Stimulated activated CD4-positive, alpha-beta T cell treated with anti-CD3 and anti-CD28 coated beads, TNF-alpha, amount 100 ng/mL, for 48 hours (primary cell): Measurements from ENCODE around the gene GADD45G.

ENCODE experiments used
- DNase-seq, 3 donors: peaks; one replicate each; pipeline ENCODE4 v3.0.0-alpha.2; 2020; ENCODE audit warnings: low read depth in 3 of 3

Gene GADD45G, protein sequence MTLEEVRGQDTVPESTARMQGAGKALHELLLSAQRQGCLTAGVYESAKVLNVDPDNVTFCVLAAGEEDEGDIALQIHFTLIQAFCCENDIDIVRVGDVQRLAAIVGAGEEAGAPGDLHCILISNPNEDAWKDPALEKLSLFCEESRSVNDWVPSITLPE

DNA sequence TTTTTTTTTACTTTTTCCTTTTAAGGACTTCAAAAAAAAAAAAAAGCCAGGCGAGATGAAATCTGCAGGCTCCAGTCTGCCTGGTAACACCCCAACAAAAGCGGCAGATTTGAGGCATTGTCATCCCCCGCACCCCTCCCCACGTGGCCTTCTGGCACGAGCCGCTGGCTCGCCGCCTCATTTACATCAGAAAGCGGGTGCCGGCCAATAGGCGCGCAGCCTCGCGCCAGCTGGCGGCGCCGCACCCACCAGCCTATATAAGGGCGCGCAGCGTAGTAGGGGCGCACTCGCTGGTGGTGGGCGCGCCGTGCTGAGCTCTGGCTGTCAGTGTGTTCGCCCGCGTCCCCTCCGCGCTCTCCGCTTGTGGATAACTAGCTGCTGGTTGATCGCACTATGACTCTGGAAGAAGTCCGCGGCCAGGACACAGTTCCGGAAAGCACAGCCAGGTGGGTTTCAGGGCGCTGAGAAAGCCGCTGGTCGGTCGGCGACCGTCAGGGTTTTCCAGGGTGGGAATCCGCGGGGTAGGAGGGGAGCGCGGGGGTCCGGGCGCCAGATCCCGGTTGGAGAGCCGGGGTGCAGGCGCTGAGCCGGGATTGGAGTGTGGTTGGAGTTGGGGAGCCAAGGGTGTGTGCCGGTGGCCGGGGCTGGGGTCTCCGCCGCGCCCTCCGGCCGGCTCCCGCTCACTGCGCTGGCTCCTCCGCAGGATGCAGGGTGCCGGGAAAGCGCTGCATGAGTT, at the start of gene GADD45G:
Gene GADD45G (plus strand): TSS at position 284 of the 736 bp plus-strand sequence. CDS start 110 bp downstream, at position 394.
- DNase-seq = peak; percentile 65 to 81 (median 75)

DNA sequence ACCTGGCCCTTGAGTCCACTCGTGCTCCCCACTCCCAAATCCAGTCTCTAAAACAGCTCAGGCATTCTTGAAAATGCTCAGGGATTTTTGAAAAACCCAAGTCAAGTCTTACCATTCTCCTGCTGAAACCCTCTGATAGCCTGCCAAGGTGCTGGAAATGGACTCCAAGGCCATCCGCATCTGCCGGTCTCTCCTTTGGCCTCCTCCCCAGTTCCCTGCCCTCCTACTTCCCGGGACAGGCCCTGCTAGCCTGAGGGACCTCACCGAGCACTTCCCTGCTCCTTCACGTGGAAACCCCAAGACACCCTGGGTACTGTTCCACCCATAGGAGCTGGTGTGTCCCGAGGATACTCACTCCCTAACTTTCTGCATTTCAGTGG, 49.8 kb upstream of the GADD45G start:
- no peak for DNase-seq

DNA sequence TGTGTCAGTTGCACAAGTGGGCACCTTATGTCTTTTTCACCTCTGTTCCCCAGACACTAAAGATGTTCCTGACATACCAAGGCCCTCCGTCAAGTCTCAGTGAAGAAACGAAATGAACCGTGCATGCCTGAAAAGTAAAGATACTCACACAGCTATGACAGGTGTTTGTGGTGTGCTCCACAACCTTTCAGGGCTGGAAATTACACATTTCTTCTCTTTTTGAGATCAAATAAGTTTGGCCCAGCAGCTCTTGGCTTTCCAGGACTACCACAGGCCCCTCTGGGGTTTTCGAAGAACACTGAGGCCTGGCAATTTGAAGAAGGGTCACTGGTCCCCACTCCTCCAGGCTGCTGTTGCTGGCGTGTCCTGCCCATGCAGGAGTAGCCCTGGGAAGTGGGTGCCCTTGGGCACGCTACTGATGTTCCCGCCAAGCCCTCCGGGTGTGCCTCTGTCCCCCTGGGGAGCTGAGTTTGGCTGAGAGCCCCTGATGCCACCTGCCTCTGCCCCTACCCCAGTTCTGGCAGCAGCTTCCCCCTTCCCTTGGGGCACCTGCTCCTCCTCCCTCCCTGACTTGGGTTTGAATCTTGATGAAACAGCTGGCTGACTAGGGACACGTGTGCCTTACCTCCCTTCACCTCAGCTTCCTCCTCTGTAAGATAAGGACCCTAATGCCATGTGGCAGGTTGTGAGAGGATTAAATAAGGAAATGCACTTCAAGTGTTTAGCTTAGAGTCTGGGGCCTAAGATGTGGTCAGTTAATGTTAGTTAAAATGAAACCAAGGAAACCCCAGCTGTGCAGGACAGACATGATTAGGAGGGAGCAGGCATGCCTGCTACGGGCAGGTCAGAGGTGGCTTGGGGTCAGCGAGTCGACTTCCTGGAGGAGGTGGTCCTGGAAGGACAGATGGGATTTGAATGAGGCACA, 49.1 kb upstream of the GADD45G start:
- no peak for DNase-seq

DNA sequence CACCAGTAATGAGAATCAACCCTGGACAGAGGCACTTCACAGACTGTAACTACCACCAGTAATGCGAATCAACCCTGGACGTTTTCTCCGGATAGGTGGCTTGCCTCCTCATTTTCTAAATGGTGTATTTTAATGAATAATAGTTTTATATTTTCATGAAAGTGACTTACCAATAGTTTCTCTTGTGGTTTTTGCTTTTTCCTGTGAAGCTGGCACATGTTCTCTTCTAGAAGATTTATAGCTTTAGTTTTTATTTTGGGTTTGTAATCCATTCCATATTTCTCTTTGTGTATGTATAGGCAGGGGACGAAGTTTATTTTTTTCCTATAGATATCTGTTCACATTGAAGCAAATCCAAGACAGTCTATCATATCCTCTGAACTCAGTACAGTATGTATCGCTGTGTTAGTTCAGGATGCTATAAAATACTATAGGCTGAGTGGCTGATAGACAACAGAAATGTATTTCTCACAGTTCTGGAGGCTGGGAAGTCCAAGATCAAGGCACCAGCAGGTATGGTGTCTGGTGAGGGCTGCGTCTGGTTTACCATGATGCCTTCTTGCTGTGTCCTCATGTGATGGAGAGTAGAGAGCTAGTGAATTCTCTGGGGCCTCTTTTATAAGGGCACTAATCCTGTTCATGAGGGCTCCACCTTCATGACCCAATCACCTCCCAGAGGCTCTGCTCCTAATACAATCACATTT, 46.5 kb upstream of the GADD45G start:
- DNase-seq = no peak

DNA sequence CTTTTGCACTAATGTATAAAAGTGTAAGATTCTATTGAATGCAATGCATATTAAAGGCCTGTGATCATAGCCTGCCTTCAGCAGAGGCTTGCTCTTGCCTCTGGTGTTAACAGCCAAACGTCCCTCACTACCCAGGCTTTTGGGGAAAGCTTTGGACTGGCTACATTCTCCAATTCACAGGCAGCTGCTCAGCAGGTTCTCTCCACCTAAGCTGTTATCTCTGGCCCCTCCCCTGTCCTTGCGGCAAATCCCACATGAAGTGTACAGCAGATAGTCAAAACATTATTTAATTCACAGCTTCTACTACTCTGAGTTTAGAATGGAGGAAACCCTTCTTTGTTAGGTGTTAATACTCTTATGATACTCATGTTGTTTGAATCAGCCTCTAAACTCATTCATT, 45.9 kb upstream of the GADD45G start:
- DNase-seq = no peak

DNA sequence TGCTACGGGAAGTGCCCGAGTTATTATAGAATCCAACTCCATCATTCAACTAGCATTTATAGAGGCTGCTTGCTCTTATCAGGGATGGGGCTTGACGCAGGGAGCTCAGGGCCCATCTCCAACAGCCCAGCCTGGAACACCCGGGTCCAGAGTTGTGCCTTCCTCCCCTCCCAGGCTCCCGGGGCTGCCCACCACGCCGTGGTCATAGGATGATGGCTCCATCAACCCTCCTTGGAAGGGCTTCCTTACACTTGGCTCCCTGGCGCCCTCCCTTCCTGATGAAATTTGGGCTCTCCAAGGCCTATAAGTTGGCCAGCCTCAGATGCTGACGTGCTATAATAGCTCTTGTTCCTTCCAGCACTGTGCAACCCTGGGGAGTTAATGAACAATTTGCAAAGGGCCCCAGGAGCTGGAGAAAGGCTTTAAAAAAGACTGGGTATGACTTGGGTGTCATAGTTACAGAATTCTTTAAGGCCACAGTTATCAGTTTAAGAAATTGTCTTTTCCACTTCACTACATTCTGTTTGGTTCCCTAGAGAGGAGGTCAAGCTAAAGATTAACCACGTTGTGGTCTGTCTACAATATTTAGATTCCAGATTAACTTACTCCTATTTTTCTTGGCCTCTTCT, 42.5 kb upstream of the GADD45G start:
- DNase-seq = no peak

DNA sequence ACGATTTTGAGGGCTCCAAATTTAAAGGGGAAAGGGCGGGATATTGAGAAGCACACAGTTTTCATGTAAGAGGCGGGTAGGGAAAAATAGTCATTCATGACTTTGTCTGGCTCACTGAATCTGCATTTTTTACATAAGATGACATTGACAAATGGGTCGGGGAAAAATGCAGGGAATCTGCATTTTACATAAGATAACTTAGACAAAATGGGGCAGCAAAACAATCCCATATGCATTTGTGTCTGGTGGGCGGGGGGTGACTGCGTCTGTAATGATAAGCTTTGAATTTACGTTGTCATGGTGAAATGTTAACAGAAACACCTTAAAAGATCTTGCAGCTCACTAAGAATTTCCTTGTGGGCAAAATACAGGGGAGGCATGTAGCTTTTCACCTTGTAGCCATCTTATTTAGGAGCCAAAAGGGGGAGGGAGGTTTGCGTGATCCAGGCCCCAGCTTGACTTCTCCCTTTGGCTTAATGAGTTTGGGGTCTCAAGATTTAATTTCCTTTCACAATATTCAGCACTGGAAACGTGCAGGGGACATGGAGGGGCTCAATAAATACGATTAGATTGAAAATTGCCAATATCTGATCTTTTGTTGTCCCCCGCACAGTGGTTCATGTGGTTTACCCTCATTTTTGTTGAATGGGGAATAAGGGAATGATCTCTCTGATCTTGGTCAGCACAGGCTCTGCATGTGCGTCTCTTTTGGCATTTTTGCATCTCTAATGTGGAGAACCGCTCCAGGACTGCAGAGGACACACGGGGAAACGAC, 41.1 kb upstream of the GADD45G start:
- no peak for DNase-seq

DNA sequence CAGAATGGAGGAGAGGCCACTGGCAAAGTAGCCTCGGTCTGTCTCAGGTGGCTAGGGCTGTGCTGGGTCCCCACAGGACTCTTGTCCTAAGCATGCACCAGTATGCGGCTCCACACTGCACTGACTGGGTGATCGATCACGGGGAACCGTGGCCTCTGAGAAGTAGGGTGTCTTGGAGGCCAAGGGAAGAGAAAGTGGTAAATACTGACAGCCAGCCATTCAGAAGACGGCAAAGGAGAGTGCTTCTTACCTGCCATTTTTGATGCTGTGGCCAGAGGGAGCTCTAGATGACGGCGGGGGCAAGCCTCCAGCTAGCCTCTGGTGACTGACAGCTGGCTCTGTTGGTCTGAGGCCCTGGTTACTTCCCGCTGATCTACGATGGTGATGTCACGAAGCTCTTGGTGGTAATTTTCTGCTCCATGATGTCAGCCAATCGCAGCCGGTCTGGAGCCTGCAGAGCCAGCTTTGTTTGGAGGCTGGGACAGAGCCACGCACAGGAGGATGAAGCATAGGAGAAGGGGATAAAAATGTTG, 40.4 kb upstream of the GADD45G start:
- no peak for DNase-seq

DNA sequence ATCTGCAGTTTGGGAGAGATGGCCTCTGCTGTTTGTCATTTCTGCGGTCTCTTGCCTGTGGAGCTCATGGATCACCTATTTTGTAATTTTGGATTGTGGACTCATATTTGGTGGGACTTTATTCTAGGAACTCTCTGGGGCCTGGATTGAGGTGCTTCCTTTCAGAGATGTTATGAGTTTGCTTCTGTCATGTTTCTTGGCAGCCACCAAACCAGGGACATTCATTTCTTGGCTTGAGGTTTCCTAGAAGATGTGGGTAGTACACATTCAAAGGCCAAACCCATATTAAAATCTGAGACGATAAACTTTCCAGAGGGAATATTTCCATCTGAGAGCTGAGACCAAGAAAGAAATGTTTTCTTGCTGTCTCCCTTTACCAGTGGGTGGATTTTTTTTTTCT, 37.2 kb upstream of the GADD45G start:
- no peak for DNase-seq

DNA sequence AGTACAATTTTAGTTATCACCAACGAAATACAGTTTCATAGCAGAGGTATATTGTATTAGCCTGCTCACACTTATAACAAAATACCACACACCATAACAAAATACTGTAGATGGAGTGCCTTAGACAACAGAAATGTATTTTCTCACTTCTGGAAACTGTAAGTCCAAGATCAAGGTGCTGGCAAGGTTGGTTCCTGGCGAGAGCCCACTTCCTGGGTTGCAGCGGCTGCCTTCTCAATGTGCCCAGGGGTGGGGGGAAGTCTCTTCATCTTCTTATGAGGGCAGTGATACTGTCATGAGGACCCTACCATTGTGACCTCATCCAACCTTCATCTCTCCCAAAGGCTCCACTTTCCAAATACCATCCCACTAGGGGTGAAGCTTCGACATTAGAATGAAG, 30.5 kb upstream of the GADD45G start:
- DNase-seq = no peak

DNA sequence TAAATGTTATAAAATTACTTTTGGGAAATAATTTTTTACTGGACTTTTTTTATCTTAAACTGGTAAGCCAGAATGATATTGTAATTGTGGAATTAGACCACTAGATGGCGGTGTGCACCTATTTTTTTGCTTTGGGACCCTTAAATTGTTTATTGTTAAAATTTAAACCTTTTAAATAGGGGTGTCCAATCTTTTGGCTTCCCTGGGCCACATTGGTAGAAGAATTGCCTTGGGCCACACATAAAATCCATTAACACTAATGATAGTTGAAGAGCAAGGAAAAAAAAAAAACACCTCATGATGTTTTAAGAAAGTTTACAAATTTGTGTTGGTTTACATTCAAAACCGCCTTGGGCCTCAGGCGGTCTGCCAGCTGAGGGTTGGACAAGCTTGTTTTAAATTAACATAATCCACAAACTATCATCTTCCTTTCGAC, 28.4 kb upstream of the GADD45G start:
- DNase-seq = no peak

DNA sequence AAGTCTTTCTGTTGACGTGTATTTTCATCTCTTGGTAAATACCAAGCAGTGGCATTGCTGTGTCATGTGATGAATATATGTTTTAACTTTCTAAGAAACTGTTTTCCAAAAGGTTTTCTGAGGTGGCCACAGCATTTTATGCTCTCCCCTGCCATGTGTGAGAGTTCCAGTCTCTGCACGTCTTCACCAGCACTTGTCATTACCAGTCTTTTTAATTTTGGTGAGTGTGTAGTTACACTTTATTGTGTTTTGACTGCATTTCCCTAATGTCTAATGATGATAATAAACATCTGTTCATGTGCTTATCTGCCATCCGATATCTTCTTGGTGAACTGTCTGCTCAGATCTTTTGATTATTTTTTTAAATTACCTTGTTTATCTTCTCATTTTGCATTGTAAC, 27.4 kb upstream of the GADD45G start:
- DNase-seq = no peak

DNA sequence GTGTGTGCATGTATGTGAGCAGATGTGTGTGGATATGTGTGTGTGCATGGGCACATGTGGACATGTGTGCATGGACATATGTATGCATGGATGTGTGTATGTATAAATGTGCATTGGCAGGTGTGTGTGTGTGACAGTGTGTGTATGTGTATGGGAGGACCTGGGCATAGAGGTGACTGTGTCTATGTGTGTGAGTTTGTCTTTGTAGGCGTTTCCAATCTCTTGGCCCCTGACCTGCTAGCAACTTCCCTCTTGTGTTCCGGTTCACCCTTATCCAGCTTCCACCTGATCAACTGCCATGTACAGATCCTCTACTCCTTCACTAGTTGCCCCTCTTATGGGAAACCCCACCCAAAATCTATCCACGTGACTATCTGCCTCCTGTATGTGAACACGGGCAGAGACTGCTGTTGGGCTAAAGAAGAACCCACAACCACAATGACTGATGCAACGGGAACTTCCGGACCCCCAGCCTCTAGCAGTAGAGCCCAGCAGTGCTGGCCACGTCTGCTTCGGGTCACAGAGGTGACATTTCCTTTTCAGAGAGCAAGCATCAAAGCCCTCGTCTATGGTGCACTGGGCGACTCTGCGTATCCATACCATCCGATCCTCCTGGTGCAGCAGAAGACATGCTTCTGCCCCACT, 24.9 kb upstream of the GADD45G start:
- DNase-seq = no peak

DNA sequence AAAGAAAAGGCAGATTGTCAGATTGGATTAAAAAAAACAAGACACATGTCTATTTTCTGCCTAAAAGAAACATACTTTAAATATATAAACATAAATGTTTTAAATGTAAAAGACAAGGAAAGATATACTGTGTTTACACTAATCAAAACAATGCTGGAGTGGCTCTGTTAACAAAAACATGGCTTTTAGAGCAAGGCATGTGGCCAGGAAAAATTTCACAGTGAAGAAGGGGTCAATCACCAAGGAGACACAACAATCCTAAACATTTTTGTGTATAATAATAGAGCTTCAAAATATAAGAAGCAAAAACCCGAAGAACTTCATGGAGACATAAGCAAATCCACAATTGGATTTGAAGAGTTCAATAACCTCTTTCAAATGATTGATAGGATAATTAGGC, 18.5 kb upstream of the GADD45G start:
- DNase-seq = no peak

DNA sequence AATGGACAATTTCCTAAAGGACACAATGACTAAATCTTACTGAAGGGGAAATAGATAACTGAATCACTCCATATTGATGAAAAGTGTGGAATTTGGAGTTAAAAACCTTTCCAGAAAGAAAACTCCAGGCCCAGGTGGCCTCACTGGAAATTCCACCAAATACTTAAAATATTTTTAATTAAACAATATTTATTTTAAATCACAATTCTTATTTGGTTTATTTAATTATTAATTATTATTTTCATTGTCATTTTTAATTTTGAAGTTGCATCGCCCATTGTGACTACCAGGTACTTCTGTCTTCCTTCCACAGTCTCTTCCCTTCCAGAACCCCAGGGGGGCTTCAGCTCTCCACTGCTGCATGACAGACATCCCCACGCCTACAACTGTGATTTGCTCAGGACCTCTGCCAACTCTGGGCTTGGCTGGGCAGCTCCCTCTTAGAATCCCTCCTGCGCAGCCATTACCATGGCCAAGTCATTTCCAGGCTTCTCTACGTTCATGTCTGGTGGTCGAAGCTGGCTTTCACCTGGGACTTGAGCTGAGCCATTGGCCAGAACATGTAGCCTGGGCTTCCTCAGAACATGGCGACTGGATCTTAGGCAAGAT, 16.4 kb upstream of the GADD45G start:
- DNase-seq = no peak

DNA sequence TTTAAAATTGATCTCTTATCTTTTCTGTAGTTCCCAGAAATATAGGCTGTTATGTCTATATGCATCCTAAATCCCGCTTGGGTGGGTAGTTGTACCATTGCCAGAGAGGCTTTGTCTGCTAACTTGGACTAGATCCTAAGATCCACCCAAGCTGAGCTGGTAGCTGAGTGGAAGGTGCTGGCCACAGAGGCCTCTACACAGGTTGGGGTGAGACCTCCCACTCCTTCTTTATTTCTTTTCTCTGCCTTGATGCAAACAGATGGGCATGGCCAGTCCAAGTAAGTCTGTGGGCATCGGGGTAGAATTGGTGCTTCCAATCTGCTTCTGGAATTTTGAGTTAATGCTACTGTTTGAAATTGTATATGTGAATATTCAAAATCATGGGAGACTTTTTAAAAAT, 14.4 kb upstream of the GADD45G start:
- no peak for DNase-seq

DNA sequence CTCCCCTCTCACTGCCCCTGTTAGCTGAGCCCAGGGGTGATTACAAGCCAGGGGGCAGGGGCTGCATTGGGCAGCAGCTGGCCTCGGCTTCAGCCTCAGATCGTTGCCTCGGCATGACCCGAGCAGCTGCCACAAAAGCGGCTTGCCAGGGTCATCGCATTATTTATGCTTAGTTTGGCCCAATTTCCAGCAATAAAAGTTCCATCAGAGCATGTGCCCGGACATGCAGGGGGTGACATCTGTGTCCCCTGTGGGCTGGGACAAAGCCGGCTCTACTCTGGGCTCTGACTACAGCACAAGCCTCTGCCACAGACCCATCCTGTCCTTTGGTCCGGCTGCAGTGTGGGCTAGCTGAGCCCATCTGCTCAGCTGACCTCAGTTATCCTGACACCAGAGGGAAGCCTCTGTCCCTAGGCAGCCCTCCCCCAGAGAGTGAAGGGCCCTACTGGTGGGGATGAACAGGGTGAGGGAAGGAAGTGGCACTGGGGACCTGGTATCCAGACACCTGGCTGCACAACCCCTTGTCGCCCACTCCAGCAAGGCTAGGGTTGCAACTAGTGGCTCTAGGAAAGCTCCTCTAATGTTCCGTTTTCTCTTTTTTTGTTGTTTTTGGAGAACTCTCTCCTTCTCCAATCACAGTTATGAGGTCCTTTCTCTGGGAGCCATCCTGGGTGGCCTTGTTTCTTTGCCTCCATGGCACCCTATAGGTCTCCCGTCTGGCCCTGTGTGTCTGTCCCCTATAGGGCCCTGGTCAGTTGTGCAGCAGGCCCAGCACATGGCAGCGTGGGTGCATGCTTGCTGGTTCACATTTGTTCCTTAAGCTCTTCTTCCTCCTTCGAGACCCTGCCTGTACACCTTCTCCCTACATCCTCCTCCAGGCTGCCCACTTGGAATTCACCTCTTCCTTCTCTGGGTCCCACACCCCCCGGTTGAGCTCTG, 13.3 kb upstream of the GADD45G start:
- DNase-seq = no peak

DNA sequence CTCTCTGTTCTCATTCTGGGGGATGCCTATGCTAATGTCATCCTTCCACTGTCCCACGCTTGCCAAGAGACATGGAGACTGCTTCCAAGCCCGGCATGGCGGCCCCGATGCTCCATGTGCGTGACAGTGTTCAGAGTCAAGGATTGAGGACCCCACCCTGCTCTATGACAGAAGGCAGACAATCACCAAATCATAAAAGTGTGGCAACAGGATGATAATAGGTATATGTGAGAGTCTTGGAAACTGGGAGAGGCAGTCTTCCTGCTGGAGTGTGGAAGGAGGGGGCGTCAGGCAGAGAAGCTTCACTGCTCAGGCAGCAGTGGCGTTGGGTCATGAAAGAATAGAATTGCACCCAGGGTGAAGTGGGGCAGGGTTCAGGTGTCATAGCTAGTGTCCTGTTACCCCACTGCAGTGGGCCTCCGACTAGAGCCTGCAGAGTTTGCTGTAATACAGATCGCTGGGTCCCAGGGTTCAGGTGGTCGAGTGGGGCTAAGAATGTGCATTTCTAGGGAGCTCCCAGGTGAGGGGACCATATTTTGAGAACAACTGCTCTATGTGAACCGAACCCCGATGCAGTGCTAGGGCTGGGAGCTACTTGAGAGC, 12.5 kb upstream of the GADD45G start:
- no peak for DNase-seq
